Endothelial cell of umbilical vein (primary cell): Measurements from ENCODE around the gene C1QTNF5. TPM values are rescaled to one million over a fixed set of nuclear protein-coding genes. Genes with fewer than 3 reads are reported as not detected.

Source experiments
- BruUV-seq: library from RNA; stranded (reverse); fragments of 400-500 nt; replicated peaks from 2 replicates; lab custom pipeline; 2021; lab: Mats Ljungman, UMichigan
- CTCF ChIA-PET: fragments of 300-600, 350-600 bp; sonication (Branson Sonifier 250); formaldehyde crosslinking; loops from one replicate; lab custom pipeline; 2021; ENCODE audit warnings: antibody characterized with exemption, inconsistent platforms; lab: Charles Lee
- POLR2A ChIA-PET: fragments of 300-600, 350-600 bp; sonication (Branson Sonifier 250); formaldehyde crosslinking; loops from one replicate; lab custom pipeline; 2021; ENCODE audit warnings: antibody characterized with exemption, inconsistent platforms; lab: Charles Lee
- DNase-seq: peaks from one replicate; pipeline ENCODE4 v3.0.0-alpha.2; 2011; ENCODE audit warnings: low read depth, low spot score
- FAIRE-seq: peaks from 2 replicates; lab custom pipeline; 2011; peaks lifted over from hg19 to GRCh38; lab: Jason Lieb, UNC
- H2AFZ ChIP-seq: 2 replicates; pipeline ENCODE4 v1.6.0; 2012; ENCODE audit warnings: low read depth, low read length, control low read depth, inconsistent platforms
- H3K27ac ChIP-seq: 2 replicates; pipeline ENCODE4 v1.5.1; 2011; ENCODE audit warnings: low read depth, mild to moderate bottlenecking, control low read depth, low read length, moderate library complexity; ENCODE audit not compliant: insufficient read depth
- H3K27me3 ChIP-seq, 2 experiments: 2 replicates each; pipeline versions ENCODE4 v1.6.0 to v1.6.1; 2011; ENCODE audit warnings: low read length in 2 of 2, mixed read lengths in 1 of 2; ENCODE audit not compliant: control insufficient read depth in 2 of 2, insufficient read depth in 2 of 2
- H3K36me3 ChIP-seq, 2 experiments: 2 replicates in 1 of 2; 3 replicates in 1 of 2; pipeline ENCODE4 v1.5.1; 2011; ENCODE audit warnings: low read length in 2 of 2, mild to moderate bottlenecking in 1 of 2, moderate library complexity in 1 of 2; ENCODE audit not compliant: control insufficient read depth in 2 of 2, insufficient read depth in 2 of 2; ENCODE audit errors: extremely low read depth in 1 of 2
- H3K4me1 ChIP-seq: 3 replicates; pipeline ENCODE4 v1.5.1; 2011; ENCODE audit warnings: mild to moderate bottlenecking, low read length; ENCODE audit not compliant: control insufficient read depth, insufficient read depth; ENCODE audit errors: extremely low read depth
- H3K4me2 ChIP-seq: 2 replicates; pipeline ENCODE4 v1.6.1; 2011; ENCODE audit warnings: low read length, control low read depth, mixed read lengths; ENCODE audit not compliant: insufficient read depth
- H3K4me3 ChIP-seq, 3 experiments: fragments of 200-600 bp in 1 of 3; sonication (generic), shearing (Covaris generic) in 1 of 3; replicated peaks in 1 of 3; 2 replicates each; pipeline ENCODE4 v1.5.1; 2011 to 2016; ENCODE audit warnings: control low read depth in 3 of 3, low read length in 3 of 3, mild to moderate bottlenecking in 2 of 3, inconsistent platforms in 1 of 3, low read depth in 1 of 3, moderate library complexity in 1 of 3; ENCODE audit not compliant: insufficient read depth in 1 of 3
- H3K79me2 ChIP-seq: 2 replicates; pipeline ENCODE4 v1.6.0; 2012; ENCODE audit warnings: low read length, inconsistent platforms; ENCODE audit not compliant: control insufficient read depth, insufficient read depth
- H3K9ac ChIP-seq: replicated peaks from 2 replicates; pipeline ENCODE3; 2011; ENCODE audit warnings: low read length, control low read depth; ENCODE audit not compliant: insufficient read depth; ENCODE audit errors: extremely low read depth
- H3K9me1 ChIP-seq: replicated peaks from 3 replicates; pipeline ENCODE4 v1.6.0; 2011; ENCODE audit warnings: mild to moderate bottlenecking, low read length; ENCODE audit not compliant: control insufficient read depth, insufficient read depth; ENCODE audit errors: extremely low read depth
- H3K9me3 ChIP-seq: replicated peaks from 2 replicates; pipeline ENCODE4 v1.5.1; 2012; ENCODE audit warnings: low read length, inconsistent platforms; ENCODE audit not compliant: control insufficient read depth, insufficient read depth
- H4K20me1 ChIP-seq: replicated peaks from 2 replicates; pipeline ENCODE3; 2011; ENCODE audit warnings: mild to moderate bottlenecking, low read length; ENCODE audit not compliant: control insufficient read depth, insufficient read depth; ENCODE audit errors: extremely low read depth
- EZH2 ChIP-seq: IDR thresholded peaks from 2 replicates; pipeline ENCODE4 v1.6.1; 2012; ENCODE audit warnings: borderline replicate concordance, low read depth, mild to moderate bottlenecking, moderate library complexity, low read length, inconsistent platforms; ENCODE audit not compliant: severe bottlenecking
- FOS ChIP-seq: IDR thresholded peaks from 2 replicates; pipeline ENCODE4 v1.6.1; 2011; ENCODE audit warnings: mild to moderate bottlenecking, low read length, moderate library complexity, borderline replicate concordance; ENCODE audit not compliant: insufficient read depth
- GATA2 ChIP-seq: IDR thresholded peaks from 2 replicates; pipeline ENCODE4 v1.7.0; 2011; ENCODE audit warnings: low read depth, mild to moderate bottlenecking, moderate library complexity, mixed read lengths, low read length; ENCODE audit not compliant: insufficient read length, insufficient read depth
- JUN ChIP-seq: IDR thresholded peaks from 2 replicates; pipeline ENCODE4 v1.6.1; 2011; ENCODE audit warnings: borderline replicate concordance, low read depth; ENCODE audit not compliant: insufficient read length, insufficient read depth
- MYC ChIP-seq: IDR thresholded peaks from one replicate; pipeline ENCODE4 v1.6.1; 2011; ENCODE audit warnings: mild to moderate bottlenecking, low read depth, low read length
- POLR2A ChIP-seq: IDR thresholded peaks from 2 replicates; pipeline ENCODE4 v1.6.1; 2012; ENCODE audit warnings: low read depth, mild to moderate bottlenecking, control low read depth, low read length
- POLR2AphosphoS5 ChIP-seq: IDR thresholded peaks from 2 replicates; pipeline ENCODE4 v1.6.1; 2012; ENCODE audit warnings: low read depth, mild to moderate bottlenecking, control low read depth, low read length, moderate library complexity; ENCODE audit not compliant: insufficient read depth
- dilution Hi-C: fragments of 300-500 bp; cut with MboI; formaldehyde crosslinking; loops from one replicate; pipeline ENCODE4 v1.15.0; 2019; ENCODE audit warnings: low sequenced_read_pairs; ENCODE audit not compliant: extremely low pct_ligation_motif_present
- intact Hi-C: fragments of 100-400 bp; cut with micrococcal nuclease; formaldehyde crosslinking; loops from one replicate; pipeline ENCODE4 v1.10.0; 2022
- polyA plus RNA-seq, 4 experiments: library from polyadenylated mRNA; depleted of rRNA in 3 of 4; stranded (reverse) in 3 of 4; unstranded in 1 of 4; fragments of >200 nt; gene quantifications; 2 replicates each; pipeline versions ENCODE4 v1.2.1 to v1.2.3, GENCODE V29; 2011 to 2012; ENCODE audit warnings: missing spikeins in 1 of 4
- total RNA-seq: library from RNA; stranded (reverse); gene quantifications from 2 replicates; pipeline ENCODE4 v1.2.3, GENCODE V29; 2021
- TF ChIP-seq, protein P1 (sequence below), 2 donors: IDR thresholded peaks; 1 replicate in 1 of 2; 2 replicates in 1 of 2; pipeline ENCODE4 v1.5.1; 2011; ENCODE audit warnings: low read length in 2 of 2, mild to moderate bottlenecking in 2 of 2, moderate library complexity in 2 of 2, control low read depth in 1 of 2, inconsistent platforms in 1 of 2, low read depth in 1 of 2; ENCODE audit not compliant: insufficient read depth in 1 of 2; ENCODE audit errors: extremely low read depth in 1 of 2
- TF ChIP-seq, protein P2 (sequence below): IDR thresholded peaks from 2 replicates; pipeline ENCODE4 v1.6.1; 2011; ENCODE audit not compliant: insufficient read depth, insufficient read length

C1QTNF5 gene
- total and polyA plus RNA-seq, 2 donors (not counting 3 experiments of a cell fraction or from before 2014, with no cell fraction given): 126 to 201 TPM

DNA sequence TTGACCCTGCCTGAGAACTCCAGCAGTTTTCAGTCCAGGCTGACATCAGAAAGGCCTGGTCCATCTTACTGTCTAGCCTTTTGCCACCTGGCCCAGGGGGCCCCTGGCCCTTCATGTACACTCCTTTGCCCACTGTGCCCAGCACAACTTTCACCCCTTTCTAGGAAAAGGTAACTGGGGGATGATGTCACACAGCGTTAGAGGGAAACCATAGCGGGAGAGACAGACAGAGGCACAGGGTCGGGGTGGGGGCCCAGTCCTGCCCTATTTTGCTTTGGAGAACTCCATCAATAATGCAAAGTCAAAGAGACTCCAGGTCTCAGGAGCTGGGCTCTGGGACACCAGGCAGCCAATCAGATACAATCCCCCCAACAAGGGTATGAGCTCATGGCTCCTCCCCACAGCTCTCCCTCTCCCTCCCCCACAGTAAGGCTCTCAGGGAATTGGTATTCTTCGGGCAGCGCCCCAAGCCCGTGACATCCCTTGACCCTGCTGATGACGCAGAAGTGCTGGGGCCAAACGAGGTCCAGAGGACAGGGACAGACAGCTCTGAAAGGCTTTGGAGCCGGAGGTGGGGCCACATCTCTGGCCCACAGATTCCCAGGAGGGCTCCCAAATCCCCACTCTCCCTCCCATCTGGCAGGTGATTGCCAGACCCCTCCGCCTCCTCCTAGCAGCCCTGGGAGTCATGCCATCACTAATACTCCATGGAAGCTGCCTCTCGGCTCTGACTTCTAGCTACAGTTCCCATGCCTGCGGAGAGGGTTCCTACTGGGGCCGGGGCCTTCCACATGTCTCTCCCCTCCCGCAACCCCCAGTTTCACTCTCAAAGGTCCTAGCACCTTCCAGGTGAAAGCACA lies 34.9 kb upstream of the C1QTNF5 start:
- Histone ChIP-seq H4K20me1 (no peaks in the 10 kb centered on the region), H3K9me3 (no peaks in the 10 kb centered on the region), H2AFZ (no peak overlapping the region), H3K4me2 (no peak overlapping the region), H3K36me3 (no peaks in the 10 kb centered on the region), H3K4me1 (no peaks in the 10 kb centered on the region), H3K27me3 (peaks cover 0 to 4% of the 10 kb centered on the region in 2 experiments), H3K9me1 (no peaks in the 10 kb centered on the region), H3K27ac (no peak overlapping the region), H3K4me3 (no peak overlapping the region), H3K9ac (no peak overlapping the region), H3K79me2 (no peaks in the 10 kb centered on the region)
- DNase-seq (no peak), FAIRE-seq (no peak)
- TF ChIP-seq, protein P1, sequence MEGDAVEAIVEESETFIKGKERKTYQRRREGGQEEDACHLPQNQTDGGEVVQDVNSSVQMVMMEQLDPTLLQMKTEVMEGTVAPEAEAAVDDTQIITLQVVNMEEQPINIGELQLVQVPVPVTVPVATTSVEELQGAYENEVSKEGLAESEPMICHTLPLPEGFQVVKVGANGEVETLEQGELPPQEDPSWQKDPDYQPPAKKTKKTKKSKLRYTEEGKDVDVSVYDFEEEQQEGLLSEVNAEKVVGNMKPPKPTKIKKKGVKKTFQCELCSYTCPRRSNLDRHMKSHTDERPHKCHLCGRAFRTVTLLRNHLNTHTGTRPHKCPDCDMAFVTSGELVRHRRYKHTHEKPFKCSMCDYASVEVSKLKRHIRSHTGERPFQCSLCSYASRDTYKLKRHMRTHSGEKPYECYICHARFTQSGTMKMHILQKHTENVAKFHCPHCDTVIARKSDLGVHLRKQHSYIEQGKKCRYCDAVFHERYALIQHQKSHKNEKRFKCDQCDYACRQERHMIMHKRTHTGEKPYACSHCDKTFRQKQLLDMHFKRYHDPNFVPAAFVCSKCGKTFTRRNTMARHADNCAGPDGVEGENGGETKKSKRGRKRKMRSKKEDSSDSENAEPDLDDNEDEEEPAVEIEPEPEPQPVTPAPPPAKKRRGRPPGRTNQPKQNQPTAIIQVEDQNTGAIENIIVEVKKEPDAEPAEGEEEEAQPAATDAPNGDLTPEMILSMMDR (IDR thresholded peaks at IDR 0.05; ENCODE audit: extremely low read depth in 1 of 2, insufficient read depth in 1 of 2, low read depth in 1 of 2, low read length in 2 of 2): no peak
- no peak for TF ChIP-seq GATA2
- TF ChIP-seq, protein P2, sequence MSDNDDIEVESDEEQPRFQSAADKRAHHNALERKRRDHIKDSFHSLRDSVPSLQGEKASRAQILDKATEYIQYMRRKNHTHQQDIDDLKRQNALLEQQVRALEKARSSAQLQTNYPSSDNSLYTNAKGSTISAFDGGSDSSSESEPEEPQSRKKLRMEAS: no peak
- TF ChIP-seq JUN: no peak
- TF ChIP-seq EZH2: no peak
- TF ChIP-seq FOS: no peak
- no peak for TF ChIP-seq POLR2AphosphoS5
- TF ChIP-seq POLR2A: no peak
- TF ChIP-seq MYC: no peak
- no TSS peak for BruUV-seq
- dilution Hi-C loops: no loop called here
- ChIA-PET CTCF (interaction anchor here (0.9 to 11.7 kb wide), 5 partner anchors 11 to 99 kb away, joined by 3 to 154 read pairs (median 6); partner anchors contain the start of gene C1QTNF5), POLR2A (no interaction called here)
- intact Hi-C loops: no loop called here
